GM18873 (cell line): Measurements from ENCODE around the gene MDFI.

ENCODE experiments used
- ATAC-seq: cut with Tn5 transposase; IDR thresholded peaks from one replicate; pipeline ENCODE4 v1.9.1; 2021; ENCODE audit warnings: mild to moderate bottlenecking, moderate library complexity, moderate number of reproducible peaks; ENCODE audit not compliant: unreplicated experiment, low FRiP score

Gene MDFI

GRCh38 chr6:41700463-41701347 lies 62.4 kb downstream of the MDFI start:
- no peak for ATAC-seq

- ATAC-seq: no peak
Observed at GRCh38 chr6:41702089-41702745, 63.9 kb downstream of the MDFI start.

- ATAC-seq: no peak
Observed at GRCh38 chr6:41702771-41703494, 64.7 kb downstream of the MDFI start.
